D721Med (cell line): ENCODE results near the gene SLAMF1.

ENCODE experiments used
- DNase-seq: peaks from one replicate; pipeline ENCODE4 v3.0.0; 2011; ENCODE audit warnings: low spot score; ENCODE audit not compliant: insufficient read length
- FAIRE-seq: peaks from 2 replicates; lab custom pipeline; 2011; peaks lifted over from hg19 to GRCh38; lab: Jason Lieb, UNC
- CTCF ChIP-seq: IDR thresholded peaks from 2 replicates; pipeline ENCODE4 v1.5.1; 2012; ENCODE audit warnings: mild to moderate bottlenecking, control low read depth; ENCODE audit not compliant: insufficient read depth; ENCODE audit errors: missing control alignments

The SLAMF1 gene

GRCh38 chr1:160578525-160579191 lies 68.2 kb downstream of the SLAMF1 start:
- no peak for TF ChIP-seq CTCF
- DNase-seq: no peak
- FAIRE-seq: no peak

DNA sequence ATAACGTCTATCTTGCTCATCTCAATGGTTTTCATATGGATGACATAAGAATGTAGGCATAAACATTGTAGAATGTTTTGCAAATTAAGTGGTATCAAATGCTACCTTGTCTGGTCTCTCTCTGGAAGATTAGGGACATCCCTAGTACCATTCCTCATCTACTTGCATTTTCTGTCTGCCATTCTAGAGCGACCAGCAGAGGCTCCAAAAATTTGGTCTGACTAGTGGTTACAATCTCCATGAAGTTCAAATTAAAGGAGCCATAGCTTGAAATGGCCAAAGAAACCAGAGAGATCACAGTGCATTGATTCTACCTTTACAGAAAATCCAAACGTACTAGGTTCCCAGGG lies 68.7 kb downstream of the SLAMF1 start:
- TF ChIP-seq CTCF: no peak

DNA sequence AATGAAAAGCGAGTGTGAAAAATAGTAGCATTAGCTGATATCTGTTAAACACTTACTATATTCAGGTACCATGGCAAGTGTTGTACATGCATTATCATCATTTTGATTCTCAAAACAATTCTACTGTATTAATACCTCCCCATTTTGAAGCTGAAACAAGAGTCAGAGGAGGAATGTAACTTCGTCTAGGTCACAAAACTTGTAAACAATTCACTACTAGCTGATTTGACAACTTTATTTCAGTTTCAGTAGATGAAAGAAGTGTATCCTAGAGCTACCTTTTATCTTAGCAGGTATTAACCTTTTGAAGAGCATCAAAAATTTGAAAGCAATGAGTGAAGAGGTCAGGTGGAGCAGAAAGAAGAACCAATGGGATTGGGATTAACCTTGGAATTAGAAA lies 69.2 kb downstream of the SLAMF1 start:
- TF ChIP-seq CTCF: no peak
- FAIRE-seq: no peak
- no peak for DNase-seq

More for the DNA sequence above, 68.7 kb downstream of the SLAMF1 start:
- DNase-seq: no peak
- no peak for FAIRE-seq

DNA sequence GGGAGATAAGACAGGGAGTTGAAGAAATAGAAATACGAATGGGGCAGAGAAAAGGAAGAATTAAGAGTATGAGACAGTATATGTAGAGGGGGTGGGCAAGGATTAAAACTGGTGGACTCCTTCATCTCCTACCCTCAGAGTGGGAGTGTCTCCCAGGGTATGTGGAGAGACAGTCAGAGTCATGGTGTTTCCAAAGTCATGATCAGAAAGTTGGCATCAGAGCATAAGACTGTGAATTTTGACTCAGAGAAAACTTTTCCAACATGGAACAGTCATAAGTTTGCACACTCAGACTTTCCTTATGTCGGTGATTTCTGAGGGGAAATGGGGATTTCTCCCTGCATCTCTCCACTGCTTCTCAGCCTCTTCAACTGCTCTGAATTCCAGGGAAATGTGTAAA lies 70.0 kb downstream of the SLAMF1 start:
- TF ChIP-seq CTCF: no peak
- FAIRE-seq: no peak
- no peak for DNase-seq

DNA sequence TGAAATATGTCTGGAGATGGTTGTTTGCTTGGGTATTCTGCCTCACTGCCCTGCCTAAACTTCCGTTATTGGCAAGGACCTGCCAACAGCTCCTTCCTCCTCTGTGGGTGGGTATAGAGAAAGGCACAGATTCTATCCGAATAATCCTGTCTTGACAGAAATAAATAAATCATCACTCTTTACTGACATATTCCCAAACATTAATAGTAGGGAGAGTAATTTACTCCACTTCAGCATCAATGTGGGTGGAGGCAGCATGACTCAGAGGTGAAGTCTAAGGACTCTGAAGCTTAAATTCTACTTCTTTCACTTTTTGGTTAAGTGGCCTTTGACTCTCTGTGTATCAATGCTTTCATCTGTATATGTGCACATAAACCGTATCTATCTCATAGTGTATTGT lies 70.5 kb downstream of the SLAMF1 start:
- no peak for TF ChIP-seq CTCF
- DNase-seq: no peak
- FAIRE-seq: no peak

DNA sequence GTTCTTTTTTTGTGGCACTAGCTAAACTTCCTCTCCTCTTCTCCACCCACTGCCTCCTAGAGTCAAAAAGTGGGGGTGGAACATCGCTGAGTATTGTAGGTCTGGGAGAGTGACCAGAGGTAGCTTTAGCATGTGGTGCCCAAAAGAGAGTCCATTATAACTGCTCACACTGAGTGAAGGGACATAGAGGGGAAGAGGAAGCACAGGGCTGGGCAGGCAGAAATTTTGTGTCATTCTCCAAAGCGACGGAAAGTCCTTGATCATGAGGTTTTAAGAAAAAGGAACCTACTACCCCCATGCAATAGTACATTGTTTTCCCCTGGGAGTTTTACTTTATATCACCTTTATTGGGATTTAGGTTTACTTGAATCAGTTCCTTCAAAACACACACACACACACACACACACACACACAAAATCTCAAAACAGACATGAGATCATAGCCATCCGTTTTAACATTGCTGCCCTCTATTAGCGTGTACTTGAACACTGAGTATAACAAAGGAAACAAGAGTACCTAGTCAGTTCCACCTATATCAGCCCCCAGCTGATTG lies 71.7 kb downstream of the SLAMF1 start:
- DNase-seq: no peak
- TF ChIP-seq CTCF: no peak
- FAIRE-seq: no peak

- no peak for FAIRE-seq
- DNase-seq: no peak
- TF ChIP-seq CTCF: no peak
These were observed 76.0 kb downstream of the SLAMF1 start for GRCh38 chr1:160570840-160571239.
